ENCODE measurements around the gene MSANTD7. TPM values are rescaled to one million over a fixed set of nuclear protein-coding genes. Genes with fewer than 3 reads are reported as not detected.
"Not testable (repeated sequence)": the region's sequence is repeated elsewhere in the genome, so short reads cannot be mapped to it uniquely, and the experiment has no call there.

Gene MSANTD7
- total RNA-seq (2014; rRNA removed; shearing (Covaris generic)): 25.1 and 25.2 TPM in 2 replicates

GRCh38 chr10:14837757-14838581 lies at the start of gene MSANTD7, which contains the start of the genes CDNF and HSPA14:
MSANTD7 (plus strand) TSS chr10:14838306; CDS start chr10:14842285, 3,979 bp downstream.
CDNF (minus strand) TSS chr10:14838037; CDS start chr10:14837946, 91 bp downstream.
HSPA14 (plus strand) TSS chr10:14838306; CDS start chr10:14838403, 97 bp downstream.
- DNase-seq: peak; percentile 97 to 98
- peaks cover 30% of the 10 kb centered on the region for H3K36me3 ChIP-seq
- no peaks in the 10 kb centered on the region for H3K4me1 ChIP-seq
- H3K4me3 ChIP-seq: peak within 1 kb of the TSS; percentile 88
- H3K27ac ChIP-seq: peak within 1 kb of the TSS; percentile 97
- no peaks in the 10 kb centered on the region for H3K9me3 ChIP-seq (replicated peaks)
- H3K27me3 ChIP-seq: no peaks in the 10 kb centered on the region

- DNase-seq: no peak
- Histone ChIP-seq H3K27ac (no peak overlapping the region), H3K4me1 (no peaks in the 10 kb centered on the region), H3K36me3 (no peaks in the 10 kb centered on the region), H3K27me3 (no peaks in the 10 kb centered on the region), H3K4me3 (no peak overlapping the region), H3K9me3 (replicated peaks) (no peaks in the 10 kb centered on the region)
Measured at GRCh38 chr10:14798636-14799035, 39.5 kb upstream of the MSANTD7 start.

GRCh38 chr10:14800397-14800796 lies 37.7 kb upstream of the MSANTD7 start:
- Histone ChIP-seq H3K4me1 (no peaks in the 10 kb centered on the region), H3K27ac (no peak overlapping the region), H3K36me3 (no peaks in the 10 kb centered on the region), H3K27me3 (no peaks in the 10 kb centered on the region), H3K9me3 (replicated peaks) (no peaks in the 10 kb centered on the region), H3K4me3 (no peak overlapping the region)
- no peak for DNase-seq

GRCh38 chr10:14801723-14802122 lies 36.4 kb upstream of the MSANTD7 start:
- no peaks in the 10 kb centered on the region for H3K9me3 ChIP-seq (replicated peaks)
- H3K36me3 ChIP-seq: no peaks in the 10 kb centered on the region
- no peaks in the 10 kb centered on the region for H3K4me1 ChIP-seq
- no peaks in the 10 kb centered on the region for H3K27me3 ChIP-seq
- H3K27ac ChIP-seq: no peak overlapping the region
- peak in 1 of 2 experiments; percentile 4 for DNase-seq
- H3K4me3 ChIP-seq: no peak overlapping the region

GRCh38 chr10:14803827-14804226 lies 34.3 kb upstream of the MSANTD7 start:
- H3K36me3 ChIP-seq: no peaks in the 10 kb centered on the region
- no peak overlapping the region for H3K4me3 ChIP-seq
- no peaks in the 10 kb centered on the region for H3K4me1 ChIP-seq
- H3K9me3 ChIP-seq (replicated peaks): no peaks in the 10 kb centered on the region
- no peaks in the 10 kb centered on the region for H3K27me3 ChIP-seq
- DNase-seq: no peak
- H3K27ac ChIP-seq: no peak overlapping the region

GRCh38 chr10:14806318-14806717 lies 31.8 kb upstream of the MSANTD7 start:
- no peak for DNase-seq
- Histone ChIP-seq H3K4me3 (no peak overlapping the region), H3K36me3 (no peaks in the 10 kb centered on the region), H3K4me1 (no peaks in the 10 kb centered on the region), H3K27me3 (no peaks in the 10 kb centered on the region), H3K27ac (no peak overlapping the region), H3K9me3 (replicated peaks) (no peaks in the 10 kb centered on the region)

GRCh38 chr10:14810969-14811953 lies 26.8 kb upstream of the MSANTD7 start:
- Histone ChIP-seq H3K27me3 (no peaks in the 10 kb centered on the region), H3K27ac (no peak overlapping the region), H3K4me1 (no peaks in the 10 kb centered on the region), H3K4me3 (no peak overlapping the region), H3K36me3 (no peaks in the 10 kb centered on the region), H3K9me3 (replicated peaks) (no peaks in the 10 kb centered on the region)
- DNase-seq: no peak

- peak; percentile 17 to 50 for DNase-seq
Measured at GRCh38 chr10:14812271-14812670, 25.8 kb upstream of the MSANTD7 start.

GRCh38 chr10:14815681-14816080 lies 22.4 kb upstream of the MSANTD7 start:
- no peak overlapping the region for H3K27ac ChIP-seq
- DNase-seq: no peak
- no peaks in the 10 kb centered on the region for H3K4me1 ChIP-seq

More at GRCh38 chr10:14812271-14812670, 25.8 kb upstream of the MSANTD7 start:
- Histone ChIP-seq H3K4me3 (no peak overlapping the region), H3K27ac (no peak overlapping the region), H3K9me3 (replicated peaks) (no peaks in the 10 kb centered on the region), H3K36me3 (no peaks in the 10 kb centered on the region), H3K27me3 (no peaks in the 10 kb centered on the region), H3K4me1 (no peaks in the 10 kb centered on the region)

GRCh38 chr10:14816717-14817116 lies 21.4 kb upstream of the MSANTD7 start:
- not testable (repeated sequence) for H3K27ac ChIP-seq; DNase-seq; H3K27me3 ChIP-seq; H3K36me3 ChIP-seq; H3K4me3 ChIP-seq; H3K9me3 ChIP-seq (replicated peaks); H3K4me1 ChIP-seq

More at GRCh38 chr10:14815681-14816080, 22.4 kb upstream of the MSANTD7 start:
- Histone ChIP-seq H3K4me3 (no peak overlapping the region), H3K36me3 (no peaks in the 10 kb centered on the region), H3K27me3 (no peaks in the 10 kb centered on the region), H3K9me3 (replicated peaks) (no peaks in the 10 kb centered on the region)

- no peak for DNase-seq
- no peaks in the 10 kb centered on the region for H3K27me3 ChIP-seq
- H3K36me3 ChIP-seq: no peaks in the 10 kb centered on the region
- H3K4me1 ChIP-seq: no peaks in the 10 kb centered on the region
- H3K9me3 ChIP-seq (replicated peaks): no peaks in the 10 kb centered on the region
- H3K27ac ChIP-seq: no peak overlapping the region
- no peak overlapping the region for H3K4me3 ChIP-seq
Measured at GRCh38 chr10:14820010-14820774, 17.9 kb upstream of the MSANTD7 start.

- Histone ChIP-seq H3K27me3 (no peaks in the 10 kb centered on the region), H3K9me3 (replicated peaks) (no peaks in the 10 kb centered on the region), H3K4me3 (no peak overlapping the region), H3K36me3 (no peaks in the 10 kb centered on the region), H3K4me1 (no peaks in the 10 kb centered on the region), H3K27ac (no peak overlapping the region)
- no peak for DNase-seq
Measured at GRCh38 chr10:14820775-14821154, 17.3 kb upstream of the MSANTD7 start.

GRCh38 chr10:14821635-14822375 lies 16.3 kb upstream of the MSANTD7 start:
- Histone ChIP-seq H3K4me3 (no peak overlapping the region), H3K9me3 (replicated peaks) (no peaks in the 10 kb centered on the region), H3K4me1 (no peaks in the 10 kb centered on the region), H3K27ac (no peak overlapping the region), H3K36me3 (no peaks in the 10 kb centered on the region), H3K27me3 (no peaks in the 10 kb centered on the region)
- no peak for DNase-seq

All from SJCRH30 (cell line).